SK-N-SH (cell line): ENCODE data around the gene APOL4. TPM values are rescaled to one million over a fixed set of nuclear protein-coding genes. Genes with fewer than 3 reads are reported as not detected.

Source experiments
- CTCF ChIA-PET: fragments of 300-600, 350-600 bp; formaldehyde crosslinking; extraction: SDS; loops from one replicate; lab custom pipeline; 2021; lab: Yijun Ruan, JAX
- POLR2A ChIA-PET: fragments of 350-600 bp; sonication (Branson Sonifier 250); formaldehyde crosslinking; extraction: SDS; loops from one replicate; lab custom pipeline; 2020; ENCODE audit warnings: antibody characterized with exemption, inconsistent platforms; lab: Yijun Ruan, JAX
- DNase-seq: peaks from one replicate; pipeline ENCODE4 v3.0.0; 2012
- H2AFZ ChIP-seq: fragments of 200-600 bp; sonication (generic); 2 replicates; pipeline ENCODE4 v1.8.1; 2016; ENCODE audit warnings: antibody characterized with exemption, mild to moderate bottlenecking, low read depth
- H3F3A ChIP-seq: fragments of 200-600 bp; sonication (generic); replicated peaks from 2 replicates; pipeline ENCODE3; 2016; ENCODE audit warnings: antibody characterized with exemption, mild to moderate bottlenecking; ENCODE audit not compliant: insufficient read depth
- H3K27ac ChIP-seq, 2 experiments: fragments of 200-500 bp in 1 of 2; fragments of 200-600 bp in 1 of 2; sonication (Bioruptor generic) in 1 of 2; sonication (generic), shearing (Covaris generic) in 1 of 2; 2 replicates each; pipeline versions ENCODE4 v1.5.1 to v1.6.1; 2014 to 2016; ENCODE audit warnings: low read depth in 2 of 2, inconsistent platforms in 1 of 2, low read length in 1 of 2, mild to moderate bottlenecking in 1 of 2, mixed read lengths in 1 of 2
- H3K27me3 ChIP-seq: fragments of 200-600 bp; sonication (generic), shearing (Covaris generic); 2 replicates; pipeline ENCODE4 v1.6.1; 2016; ENCODE audit warnings: mixed run types; ENCODE audit not compliant: insufficient read depth
- H3K36me3 ChIP-seq, 2 experiments: fragments of 200-500 bp in 1 of 2; fragments of 200-600 bp in 1 of 2; sonication (Bioruptor generic) in 1 of 2; sonication (generic) in 1 of 2; replicated peaks in 1 of 2; 2 replicates each; pipeline versions ENCODE3 to v1.5.1; 2014 to 2016; ENCODE audit warnings: low read length in 1 of 2, mild to moderate bottlenecking in 1 of 2; ENCODE audit not compliant: insufficient read depth in 2 of 2, control insufficient read depth in 1 of 2
- H3K4me1 ChIP-seq, 2 experiments: fragments of 200-500 bp in 1 of 2; fragments of 200-600 bp in 1 of 2; sonication (Bioruptor generic) in 1 of 2; sonication (generic), shearing (Covaris generic) in 1 of 2; 2 replicates each; pipeline versions ENCODE4 v1.5.1 to v1.6.1; 2014 to 2016; ENCODE audit warnings: low read depth in 1 of 2, low read length in 1 of 2, mixed run types in 1 of 2; ENCODE audit not compliant: insufficient read depth in 2 of 2, control insufficient read depth in 1 of 2
- H3K4me2 ChIP-seq: fragments of 200-600 bp; sonication (generic), shearing (Covaris generic); 2 replicates; pipeline ENCODE4 v1.6.1; 2017; ENCODE audit warnings: mixed run types
- H3K4me3 ChIP-seq, 2 experiments: fragments of 200-500 bp in 1 of 2; fragments of 200-600 bp in 1 of 2; sonication (Bioruptor generic) in 1 of 2; sonication (generic), shearing (Covaris generic) in 1 of 2; 2 replicates each; pipeline versions ENCODE4 v1.5.1 to v1.8.1; 2014 to 2016; ENCODE audit warnings: low read depth in 2 of 2, inconsistent platforms in 1 of 2, low read length in 1 of 2, mild to moderate bottlenecking in 1 of 2, mixed read lengths in 1 of 2, moderate library complexity in 1 of 2
- H3K79me2 ChIP-seq: fragments of 200-600 bp; sonication (generic); 2 replicates; pipeline ENCODE4 v1.8.1; 2017; ENCODE audit warnings: mild to moderate bottlenecking; ENCODE audit not compliant: insufficient read depth
- H3K9ac ChIP-seq: fragments of 200-600 bp; sonication (generic); 2 replicates; pipeline ENCODE4 v1.6.1; 2017; ENCODE audit warnings: mixed run types
- H3K9me2 ChIP-seq: fragments of 200-600 bp; sonication (generic); 2 replicates; pipeline ENCODE4 v1.6.1; 2017; ENCODE audit warnings: mixed run types
- H3K9me3 ChIP-seq: fragments of 200-600 bp; sonication (generic); 2 replicates; pipeline ENCODE4 v1.6.1; 2017; ENCODE audit warnings: mixed run types, mild to moderate bottlenecking, moderate library complexity
- H4K20me1 ChIP-seq: fragments of 200-600 bp; sonication (generic); 2 replicates; pipeline ENCODE4 v1.6.1; 2017; ENCODE audit warnings: mild to moderate bottlenecking, mixed run types; ENCODE audit not compliant: insufficient read depth
- EZH2phosphoT487 ChIP-seq: fragments of 200-600 bp; sonication (generic); IDR thresholded peaks from 2 replicates; pipeline ENCODE4 v1.6.1; 2017; ENCODE audit warnings: low read depth, mixed run types, mild to moderate bottlenecking, antibody characterized with exemption, moderate library complexity, borderline replicate concordance
- FOSL2 ChIP-seq: IDR thresholded peaks from 2 replicates; pipeline ENCODE4 v1.4.0; 2012; ENCODE audit warnings: low read depth, mild to moderate bottlenecking, moderate library complexity, borderline replicate concordance
- FOXJ3 ChIP-seq: sonication (generic); formaldehyde crosslinking; IDR thresholded peaks from 2 replicates; pipeline ENCODE4 v1.5.1; 2020; ENCODE audit warnings: mild to moderate bottlenecking, missing genetic modification reagents
- FOXM1 ChIP-seq: IDR thresholded peaks from 2 replicates; pipeline ENCODE4 v1.4.0; 2012; ENCODE audit warnings: low read depth, mild to moderate bottlenecking
- GATA2 ChIP-seq: sonication (generic); formaldehyde crosslinking; IDR thresholded peaks from 2 replicates; pipeline ENCODE4 v1.5.0; 2020; ENCODE audit warnings: mild to moderate bottlenecking, missing genetic modification reagents
- IRF3 ChIP-seq: fragments of 150-350 bp; IDR thresholded peaks from 2 replicates; pipeline ENCODE4 v1.6.1; 2016; ENCODE audit warnings: mild to moderate bottlenecking, low read depth, low read length
- JUND ChIP-seq: IDR thresholded peaks from 2 replicates; pipeline ENCODE4 v1.4.0; 2012
- MAX ChIP-seq: IDR thresholded peaks from 2 replicates; pipeline ENCODE4 v1.4.0; 2012; ENCODE audit warnings: low read depth
- POLR2AphosphoS5 ChIP-seq: IDR thresholded peaks from 2 replicates; pipeline ENCODE4 v1.6.1; 2012; ENCODE audit warnings: low read depth, low read length
- RCOR1 ChIP-seq: fragments of 150-350 bp; IDR thresholded peaks from 2 replicates; pipeline ENCODE4 v1.6.1; 2017; ENCODE audit warnings: antibody characterized with exemption, low read length
- REST ChIP-seq: IDR thresholded peaks from 2 replicates; pipeline ENCODE4 v1.6.1; 2012; ENCODE audit warnings: mild to moderate bottlenecking, low read depth, low read length, moderate library complexity
- SIN3A ChIP-seq: IDR thresholded peaks from 2 replicates; pipeline ENCODE4 v1.6.1; 2012; ENCODE audit warnings: low read depth, mild to moderate bottlenecking, low read length, moderate library complexity, borderline replicate concordance
- SMC3 ChIP-seq: IDR thresholded peaks from 2 replicates; pipeline ENCODE4 v1.6.1; 2012; ENCODE audit warnings: low read depth, low read length, improper control_type of control experiment
- USF1 ChIP-seq: IDR thresholded peaks from 2 replicates; pipeline ENCODE4 v1.4.0; 2012; ENCODE audit warnings: low read depth, borderline replicate concordance
- USF2 ChIP-seq: fragments of 150-350 bp; IDR thresholded peaks from 2 replicates; pipeline ENCODE4 v1.6.1; 2017; ENCODE audit warnings: antibody characterized with exemption, low read length, low read depth, borderline replicate concordance
- YY1 ChIP-seq: IDR thresholded peaks from 2 replicates; pipeline ENCODE4 v1.4.0; 2012; ENCODE audit warnings: low read depth, mild to moderate bottlenecking
- ZBTB33 ChIP-seq: IDR thresholded peaks from 2 replicates; pipeline ENCODE4 v1.4.0; 2012; ENCODE audit warnings: low read depth, borderline replicate concordance
- WGBS: methylation state at CpG from one replicate; pipeline ENCODE4 v1.1.6; 2017; ENCODE audit warnings: low lambda C conversion rate; 5-methylcytosine and 5-hydroxymethylcytosine counted together
- polyA plus RNA-seq, 3 experiments: library from polyadenylated mRNA; depleted of rRNA; stranded (reverse); fragments of >200 nt; gene quantifications; 2 replicates each; pipeline ENCODE4 v1.2.3, GENCODE V29; 2012

Gene APOL4
- polyA plus RNA-seq, 1 of the 3 experiments (the other 2 are of a cell fraction): 0.08 TPM

- DNase-seq: no peak
- Histone ChIP-seq H3K36me3 (no peaks in the 10 kb centered on the region), H3K79me2 (no peaks in the 10 kb centered on the region), H3K27me3 (peaks cover 23% of the 10 kb centered on the region; the same call in 1 of the 2 replicates), H3K9ac (no peak overlapping the region), H3K4me2 (no peak overlapping the region), H4K20me1 (no peaks in the 10 kb centered on the region), H3K9me2 (no peaks in the 10 kb centered on the region), H3K4me3 (no peak overlapping the region), H3F3A (no peaks in the 10 kb centered on the region), H3K4me1 (peaks cover 0 to 7% of the 10 kb centered on the region in 2 experiments; a peak in 1 of 4 replicates), H3K9me3 (no peaks in the 10 kb centered on the region), H2AFZ (no peak overlapping the region), H3K27ac (no peak overlapping the region)
- WGBS: 74% methylated on average over 7 of the region's 7 CpGs
- TF ChIP-seq RCOR1 (no peak), FOXM1 (no peak), SMC3 (no peak), GATA2 (CRISPR knock-in tag) (no peak)
- ChIA-PET POLR2A (no interaction called here), CTCF (no interaction called here)
Measured at GRCh38 chr22:36218648-36219193, 17.1 kb upstream of the APOL4 start.

GRCh38 chr22:36215981-36216380, 14.4 kb upstream of the APOL4 start:
- H3K9me2 ChIP-seq: no peaks in the 10 kb centered on the region
- WGBS: 59% methylated on average over 2 of the region's 2 CpGs
- H3K36me3 ChIP-seq: no peaks in the 10 kb centered on the region
- H3K9ac ChIP-seq: no peak overlapping the region
- peaks cover 28% of the 10 kb centered on the region; the same call in 1 of the 2 replicates for H3K27me3 ChIP-seq
- DNase-seq: no peak
- ChIA-PET POLR2A (no interaction called here), CTCF (interaction anchor here (0.7 to 3.0 kb wide), 5 partner anchors 13 to 70 kb away, joined by 3 to 9 read pairs (median 4); no protein-coding TSS in a partner anchor)
- H3K4me2 ChIP-seq: no peak overlapping the region
- no peak overlapping the region for H2AFZ ChIP-seq
- H3K27ac ChIP-seq: no peak overlapping the region
- no peaks in the 10 kb centered on the region for H4K20me1 ChIP-seq
- peaks cover 0 to 2% of the 10 kb centered on the region in 2 experiments; a peak in 1 of 4 replicates for H3K4me1 ChIP-seq
- H3F3A ChIP-seq: no peaks in the 10 kb centered on the region
- no peaks in the 10 kb centered on the region for H3K9me3 ChIP-seq
- no peaks in the 10 kb centered on the region for H3K79me2 ChIP-seq
- H3K4me3 ChIP-seq: no peak overlapping the region
- no peak for TF ChIP-seq ZBTB33
- TF ChIP-seq SIN3A: no peak
- TF ChIP-seq YY1: no peak
- no peak for TF ChIP-seq IRF3
- TF ChIP-seq GATA2 (CRISPR knock-in tag): no peak
- TF ChIP-seq MAX: no peak
- no peak for TF ChIP-seq SMC3
- TF ChIP-seq USF1: no peak
- no peak for TF ChIP-seq JUND
- no peak for TF ChIP-seq FOXJ3
- no peak for TF ChIP-seq FOSL2
- no peak for TF ChIP-seq REST
- no peak for TF ChIP-seq RCOR1
- no peak for TF ChIP-seq EZH2phosphoT487
- no peak for TF ChIP-seq FOXM1
- TF ChIP-seq POLR2AphosphoS5: no peak
- no peak for TF ChIP-seq USF2
